GM06990 (cell line): ENCODE results near the gene L1CAM.

ENCODE experiments used
- DNase-seq: peaks from one replicate; pipeline ENCODE4 v3.0.0-alpha.2; 2011; ENCODE audit not compliant: insufficient read length; ENCODE audit errors: extremely low read depth
- H3K27me3 ChIP-seq: replicated peaks from 2 replicates; pipeline ENCODE4 v1.6.0; 2011; ENCODE audit warnings: low read length; ENCODE audit not compliant: control insufficient read depth, insufficient read depth
- H3K36me3 ChIP-seq: 2 replicates; pipeline ENCODE4 v1.5.1; 2011; ENCODE audit warnings: low read length; ENCODE audit not compliant: control insufficient read depth, insufficient read depth
- H3K4me3 ChIP-seq: replicated peaks from 2 replicates; pipeline ENCODE4 v1.5.1; 2011; ENCODE audit warnings: low read depth, mild to moderate bottlenecking, control low read depth, low read length
- TF ChIP-seq, protein P1 (sequence below): IDR thresholded peaks from 2 replicates; pipeline ENCODE4 v1.5.1; 2011; ENCODE audit warnings: low read length, control low read depth, mild to moderate bottlenecking, inconsistent platforms; ENCODE audit not compliant: insufficient read depth, poor library complexity, severe bottlenecking

The L1CAM gene

DNA sequence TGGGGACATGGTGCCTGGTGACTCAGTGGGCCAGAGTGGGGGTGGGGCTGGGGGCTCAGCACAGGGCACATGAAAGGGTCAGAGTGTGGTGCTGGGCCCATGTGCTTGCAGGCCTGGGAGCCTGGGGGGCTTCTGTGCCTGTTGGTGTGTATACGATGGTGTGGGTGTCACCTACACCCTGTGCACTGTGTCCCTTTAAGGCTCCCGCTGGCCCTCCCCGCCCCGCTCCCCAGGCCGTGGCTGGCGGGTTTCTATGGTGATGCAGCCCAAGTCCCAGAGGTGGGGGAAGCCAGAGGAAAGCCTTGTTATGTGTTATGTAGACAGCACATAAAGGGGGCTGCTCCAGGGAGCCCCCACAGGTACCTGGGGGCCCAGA, 5.5 kb downstream of the L1CAM start:
- Histone ChIP-seq H3K36me3 (no peaks in the 10 kb centered on the region), H3K4me3 (no peak overlapping the region), H3K27me3 (peaks cover 4% of the 10 kb centered on the region; the same call in 1 of the 2 replicates)
- DNase-seq = no peak
- TF ChIP-seq, protein P1, sequence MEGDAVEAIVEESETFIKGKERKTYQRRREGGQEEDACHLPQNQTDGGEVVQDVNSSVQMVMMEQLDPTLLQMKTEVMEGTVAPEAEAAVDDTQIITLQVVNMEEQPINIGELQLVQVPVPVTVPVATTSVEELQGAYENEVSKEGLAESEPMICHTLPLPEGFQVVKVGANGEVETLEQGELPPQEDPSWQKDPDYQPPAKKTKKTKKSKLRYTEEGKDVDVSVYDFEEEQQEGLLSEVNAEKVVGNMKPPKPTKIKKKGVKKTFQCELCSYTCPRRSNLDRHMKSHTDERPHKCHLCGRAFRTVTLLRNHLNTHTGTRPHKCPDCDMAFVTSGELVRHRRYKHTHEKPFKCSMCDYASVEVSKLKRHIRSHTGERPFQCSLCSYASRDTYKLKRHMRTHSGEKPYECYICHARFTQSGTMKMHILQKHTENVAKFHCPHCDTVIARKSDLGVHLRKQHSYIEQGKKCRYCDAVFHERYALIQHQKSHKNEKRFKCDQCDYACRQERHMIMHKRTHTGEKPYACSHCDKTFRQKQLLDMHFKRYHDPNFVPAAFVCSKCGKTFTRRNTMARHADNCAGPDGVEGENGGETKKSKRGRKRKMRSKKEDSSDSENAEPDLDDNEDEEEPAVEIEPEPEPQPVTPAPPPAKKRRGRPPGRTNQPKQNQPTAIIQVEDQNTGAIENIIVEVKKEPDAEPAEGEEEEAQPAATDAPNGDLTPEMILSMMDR = no peak

DNA sequence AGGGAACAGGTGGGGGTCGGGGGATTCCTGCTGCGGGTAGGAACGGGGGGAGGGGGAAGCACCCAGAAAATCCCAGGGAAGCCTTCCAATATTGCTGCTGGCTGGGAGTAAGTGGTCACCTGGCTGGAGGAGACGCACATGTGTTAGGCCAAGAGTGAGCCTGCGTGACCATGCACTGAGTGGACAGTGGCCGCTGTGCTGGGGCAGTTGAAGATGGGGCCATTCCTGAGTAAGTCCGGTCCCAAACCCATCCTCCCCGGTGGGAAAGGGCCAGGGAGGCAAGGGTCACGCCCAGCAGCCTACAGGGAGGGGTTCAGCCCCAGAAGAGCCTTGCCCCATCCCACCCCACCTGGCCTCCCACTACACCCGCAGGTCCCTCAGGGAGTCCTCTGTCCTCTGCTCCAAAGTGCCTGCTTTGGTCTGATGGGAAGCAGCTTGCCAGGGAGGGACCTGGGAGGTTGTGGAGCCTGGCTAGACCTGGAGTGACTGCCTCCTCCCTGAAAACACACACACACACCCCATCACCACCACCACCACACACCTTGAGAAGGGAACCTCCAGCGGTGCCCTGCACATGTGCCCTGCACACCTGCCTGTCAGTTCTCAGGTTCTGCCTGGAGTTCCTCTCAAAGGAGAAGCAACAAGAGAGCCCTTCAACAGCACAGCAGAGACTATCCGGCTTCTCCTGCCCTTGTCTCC, 6.1 kb downstream of the L1CAM start:
- Histone ChIP-seq H3K4me3 (no peak overlapping the region), H3K36me3 (no peaks in the 10 kb centered on the region), H3K27me3 (peaks cover under 1% of the 10 kb centered on the region; the same call in 1 of the 2 replicates)
- TF ChIP-seq, protein P1 = no peak
- no peak for DNase-seq

DNA sequence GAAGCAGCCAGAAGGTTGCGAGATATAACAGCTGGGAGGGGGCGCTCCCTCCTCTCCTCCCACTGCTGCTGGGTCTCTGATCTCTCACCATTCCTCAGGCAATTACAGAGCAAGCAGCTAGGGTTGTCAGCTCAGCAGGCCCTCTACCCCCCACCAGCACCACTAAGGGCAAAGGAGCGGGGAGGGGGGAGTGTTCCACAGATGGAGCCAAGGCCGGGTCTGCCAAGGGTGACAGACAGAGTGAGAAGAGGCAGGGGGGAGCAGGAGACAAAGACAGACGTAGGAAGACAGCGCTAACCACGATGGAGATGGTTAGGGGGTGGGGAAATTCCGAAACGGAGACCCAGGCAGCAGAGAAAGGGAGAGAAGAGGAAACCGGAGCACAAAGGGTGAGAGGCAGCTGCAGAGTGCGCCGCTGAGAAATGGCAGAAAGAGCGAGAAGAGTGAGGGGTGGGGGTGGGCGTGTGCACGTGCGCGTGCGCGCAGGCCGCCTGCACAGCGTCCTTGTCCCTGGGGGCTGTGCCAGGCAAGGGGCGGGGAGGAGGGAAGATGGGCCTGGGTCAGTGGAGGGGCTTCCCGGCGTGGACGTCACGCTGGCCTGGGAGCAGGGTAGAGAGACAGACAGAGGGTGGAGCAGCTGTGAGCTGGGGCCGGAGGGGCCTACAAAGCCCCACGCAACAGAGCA, 6.9 kb downstream of the L1CAM start:
- TF ChIP-seq, protein P1 = no peak
- no peak for DNase-seq
- H3K27me3 ChIP-seq = no peaks in the 10 kb centered on the region; the same call in 1 of the 2 replicates
- no peak overlapping the region for H3K4me3 ChIP-seq
- H3K36me3 ChIP-seq = no peaks in the 10 kb centered on the region

DNA sequence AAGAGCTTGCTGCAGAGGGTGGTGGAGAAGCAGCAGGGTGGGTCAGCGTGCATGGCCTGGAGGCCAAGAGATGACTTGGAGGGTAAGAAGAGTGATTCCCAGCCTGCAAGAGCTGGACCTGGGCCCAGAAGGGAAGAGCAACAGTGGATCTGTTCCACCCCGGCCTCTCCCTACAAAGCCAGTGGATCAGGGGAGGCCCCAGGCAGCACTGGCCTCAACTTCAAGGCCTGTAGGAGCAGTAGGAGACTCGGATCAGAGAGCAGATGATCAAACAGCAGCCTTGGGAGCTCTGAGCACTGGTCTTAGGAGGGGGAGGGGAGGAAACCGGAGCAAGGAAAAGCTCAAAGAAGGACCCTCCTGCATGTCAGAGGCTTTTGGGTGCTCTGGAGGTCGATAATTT, 7.6 kb downstream of the L1CAM start:
- TF ChIP-seq, protein P1 = no peak
- DNase-seq = no peak
- no peaks in the 10 kb centered on the region for H3K36me3 ChIP-seq
- no peaks in the 10 kb centered on the region; the same call in 1 of the 2 replicates for H3K27me3 ChIP-seq
- H3K4me3 ChIP-seq = no peak overlapping the region

DNA sequence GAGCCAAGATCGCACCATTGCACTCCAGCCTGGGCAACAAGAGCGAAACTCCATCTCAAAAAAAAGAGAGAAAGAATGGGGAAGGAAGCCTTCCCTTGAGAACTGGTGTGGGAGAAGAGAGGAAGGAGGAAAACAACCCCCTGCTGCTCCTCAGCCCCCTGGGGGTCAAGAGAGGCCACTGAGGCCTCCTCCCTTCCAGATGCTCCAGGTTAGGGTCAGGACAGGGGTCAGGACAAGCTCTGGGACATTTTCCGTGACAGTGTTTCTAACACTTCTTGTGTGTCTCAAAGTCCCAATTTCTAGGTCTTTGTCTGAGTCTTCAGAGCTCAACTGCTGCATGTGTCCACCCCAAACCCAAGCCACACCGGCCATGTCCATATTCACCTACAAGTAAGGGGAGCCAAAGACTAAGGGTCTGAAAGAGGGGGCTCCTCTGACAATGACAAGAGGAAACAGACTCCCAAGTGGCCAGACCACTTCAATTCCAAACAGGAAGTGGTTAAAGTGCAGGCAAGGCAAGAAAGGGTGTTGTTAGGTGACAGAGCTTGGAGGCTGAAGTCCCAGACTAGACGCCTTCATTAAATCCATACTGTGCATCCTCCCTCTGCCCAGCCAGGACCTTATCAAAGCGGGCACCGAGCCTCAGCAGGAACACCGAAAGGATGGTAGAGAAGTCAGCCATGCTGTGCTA, 8.3 kb downstream of the L1CAM start:
- TF ChIP-seq, protein P1 = no peak

More for the DNA sequence above, 8.3 kb downstream of the L1CAM start:
- Histone ChIP-seq H3K4me3 (no peak overlapping the region), H3K36me3 (no peaks in the 10 kb centered on the region), H3K27me3 (no peaks in the 10 kb centered on the region; the same call in 1 of the 2 replicates)
- no peak for DNase-seq
